Ovary (tissue), 9 donors: ENCODE data around the gene IL1R1. TPM values are rescaled to one million over a fixed set of nuclear protein-coding genes. Genes with fewer than 3 reads are reported as not detected.
"Not testable (repeated sequence)": the region's sequence is repeated elsewhere in the genome, so short reads cannot be mapped to it uniquely, and the experiment has no call there.

Experiments used
- DNase-seq, 5 donors: peaks; one replicate each; pipeline ENCODE4 v3.0.0-alpha.2; 2019 to 2020
- H3K27ac ChIP-seq, 2 donors: fragments of 200-600 bp; one replicate each; pipeline versions ENCODE4 v1.5.1 to v1.8.0; 2019 to 2022
- H3K27me3 ChIP-seq: fragments of 200-600 bp; one replicate; pipeline ENCODE4 v1.8.0; 2022
- H3K36me3 ChIP-seq: fragments of 200-600 bp; sonication (generic); one replicate; pipeline ENCODE4 v1.5.1; 2019
- H3K4me1 ChIP-seq: one replicate; pipeline ENCODE4 v1.8.1; 2013; ENCODE audit warnings: mild to moderate bottlenecking, moderate library complexity; ENCODE audit not compliant: insufficient read depth
- H3K4me3 ChIP-seq: fragments of 200-600 bp; sonication (generic); one replicate; pipeline ENCODE4 v1.5.1; 2017
- H3K9me3 ChIP-seq, 2 donors: fragments of 200-600 bp in 1 of 2; sonication (generic) in 1 of 2; one replicate each; pipeline versions ENCODE4 v1.5.1 to v1.8.1; 2013 to 2019; ENCODE audit warnings: mild to moderate bottlenecking in 1 of 2, moderate library complexity in 1 of 2
- EP300 ChIP-seq: sonication (generic); formaldehyde crosslinking; IDR thresholded peaks from one replicate; pipeline ENCODE4 v1.6.1; 2017; ENCODE audit warnings: antibody characterized with exemption
- POLR2A ChIP-seq: fragments of 450-650 bp; IDR thresholded peaks from one replicate; pipeline ENCODE4 v1.6.1; 2017; ENCODE audit warnings: antibody characterized with exemption, mild to moderate bottlenecking, moderate library complexity
- WGBS, 3 donors: extraction: QIAGEN DNeasy Blood & Tissue Kit in 1 of 3; methylation state at CpG; one replicate each; pipeline versions ENCODE4 v1.1.5 to v1.1.7; 2013 to 2017; 5-methylcytosine and 5-hydroxymethylcytosine counted together
- intact Hi-C, 4 donors: fragments of 100-400 bp; cut with DNase I; formaldehyde crosslinking; loops; one replicate each; pipeline versions ENCODE4 v1.11.0 to v1.15.1; 2022 to 2023
- polyA plus RNA-seq, 2 donors: library from polyadenylated mRNA; stranded (reverse); fragments of 200-250 nt in 1 of 2; fragments of 350-450 nt in 1 of 2; fragmentation: Illumina TruSeq in 1 of 2; extraction: RNeasy Lipid Tissue Mini Kit (QIAGEN cat#74804) in 1 of 2; gene quantifications; one replicate each; pipeline ENCODE4 v1.2.3, GENCODE V29; 2013 to 2014
- total RNA-seq, 7 donors: library from RNA; depleted of rRNA in 2 of 7; stranded (reverse); fragments of >200 nt in 2 of 7; fragmentation: NEBNext Ultra II Directional in 3 of 7; extraction: Animal tissue kit (Norgen Biotek cat#: 25700) in 3 of 7; gene quantifications; one replicate each; pipeline versions ENCODE4 v1.1.0 to v1.2.4, GENCODE V29; 2016 to 2023
- TF ChIP-seq, protein P1 (sequence below), 3 donors: fragments of 450-650 bp in 2 of 3; fragments of 200-600 bp in 1 of 3; IDR thresholded peaks; one replicate each; pipeline versions ENCODE4 v1.5.1 to v1.8.0; 2016 to 2022; ENCODE audit warnings: antibody characterized with exemption in 3 of 3, mild to moderate bottlenecking in 1 of 3
- donor health status: DM: no; HTN: no; CAD: no; lungs with moderate emphysema.
- donor health status: DM: no; HTN: no; CAD: no.
- donor health status: Bipolar disorder and iron deficiency.
- donor health status: DM: yes; HTN: yes; CAD: no.
- donor health status: DM: no; HTN: no; CAD: no.
- donor health status: DM: yes; HTN: yes; CAD: no.

IL1R1 gene
- total and polyA plus RNA-seq, 9 donors = 6.5 to 142 (median 36.5) TPM

DNA sequence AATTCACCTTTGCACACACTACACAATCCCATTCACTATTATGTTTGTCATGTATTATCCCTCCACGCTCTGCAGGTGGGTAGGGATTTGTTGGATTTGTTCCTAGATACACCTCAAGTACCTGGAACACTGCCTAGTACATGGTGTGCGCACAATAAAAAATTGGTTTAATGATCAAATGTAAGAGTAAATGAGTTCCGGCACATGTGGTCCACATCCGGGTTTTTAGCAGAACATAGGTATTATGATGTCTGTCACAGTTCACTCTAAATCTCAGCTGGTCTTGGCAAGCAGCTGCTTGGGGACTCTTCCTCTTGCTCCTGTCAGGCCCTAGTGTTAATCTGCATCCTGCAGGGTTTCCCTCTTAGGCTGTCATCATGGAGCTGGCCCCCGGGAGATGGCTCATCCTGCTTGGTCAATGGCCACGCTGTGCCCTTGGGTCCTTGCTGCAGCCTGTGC is 21.8 kb upstream of the IL1R1 start:
- DNase-seq = no peak
- Histone ChIP-seq H3K9me3 (no peaks in the 10 kb centered on the region), H3K27ac (no peak overlapping the region), H3K4me1 (peaks cover 2% of the 10 kb centered on the region), H3K4me3 (no peak overlapping the region), H3K36me3 (no peaks in the 10 kb centered on the region), H3K27me3 (no peaks in the 10 kb centered on the region)
- WGBS, 3 donors = 92 to 96% (median 94%) methylated on average over 6 of the region's 6 CpGs
- intact Hi-C loops = no loop called here
- TF ChIP-seq EP300 = no peak
- no peak for TF ChIP-seq POLR2A
- TF ChIP-seq, protein P1, sequence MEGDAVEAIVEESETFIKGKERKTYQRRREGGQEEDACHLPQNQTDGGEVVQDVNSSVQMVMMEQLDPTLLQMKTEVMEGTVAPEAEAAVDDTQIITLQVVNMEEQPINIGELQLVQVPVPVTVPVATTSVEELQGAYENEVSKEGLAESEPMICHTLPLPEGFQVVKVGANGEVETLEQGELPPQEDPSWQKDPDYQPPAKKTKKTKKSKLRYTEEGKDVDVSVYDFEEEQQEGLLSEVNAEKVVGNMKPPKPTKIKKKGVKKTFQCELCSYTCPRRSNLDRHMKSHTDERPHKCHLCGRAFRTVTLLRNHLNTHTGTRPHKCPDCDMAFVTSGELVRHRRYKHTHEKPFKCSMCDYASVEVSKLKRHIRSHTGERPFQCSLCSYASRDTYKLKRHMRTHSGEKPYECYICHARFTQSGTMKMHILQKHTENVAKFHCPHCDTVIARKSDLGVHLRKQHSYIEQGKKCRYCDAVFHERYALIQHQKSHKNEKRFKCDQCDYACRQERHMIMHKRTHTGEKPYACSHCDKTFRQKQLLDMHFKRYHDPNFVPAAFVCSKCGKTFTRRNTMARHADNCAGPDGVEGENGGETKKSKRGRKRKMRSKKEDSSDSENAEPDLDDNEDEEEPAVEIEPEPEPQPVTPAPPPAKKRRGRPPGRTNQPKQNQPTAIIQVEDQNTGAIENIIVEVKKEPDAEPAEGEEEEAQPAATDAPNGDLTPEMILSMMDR (IDR thresholded peaks at IDR 0.05) = no peak

DNA sequence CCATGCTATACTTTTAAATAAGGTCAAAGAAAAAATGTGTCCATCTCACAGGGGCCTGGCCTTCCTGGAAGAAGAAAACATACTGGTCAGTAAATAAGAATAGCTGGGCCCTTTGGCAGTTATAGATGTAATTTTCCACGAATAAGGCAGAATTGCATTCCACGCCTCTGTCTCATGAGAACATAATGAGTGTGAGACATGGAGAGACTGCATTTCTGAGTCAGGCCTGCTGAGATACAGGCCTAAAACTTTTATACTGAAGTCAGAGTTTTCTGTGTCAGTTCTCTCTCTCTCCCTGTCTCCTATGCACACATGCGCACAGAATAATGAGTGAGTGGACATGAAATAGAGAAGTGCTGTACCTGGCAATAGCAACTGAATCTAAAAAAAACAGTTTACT is 20.4 kb upstream of the IL1R1 start:
- 50 to 77% (median 58%) methylated on average over 3 of the region's 3 CpGs for whole genome bisulfite sequencing, 3 donors
- intact Hi-C loops = no loop called here
- Histone ChIP-seq H3K4me1 (peaks cover 2% of the 10 kb centered on the region), H3K27ac (no peak overlapping the region), H3K36me3 (no peaks in the 10 kb centered on the region), H3K27me3 (no peaks in the 10 kb centered on the region), H3K9me3 (no peaks in the 10 kb centered on the region), H3K4me3 (no peak overlapping the region)
- no peak for DNase-seq
- TF ChIP-seq EP300 (no peak), POLR2A (no peak)
- TF ChIP-seq, protein P1 (IDR thresholded peaks at IDR 0.05) = no peak

DNA sequence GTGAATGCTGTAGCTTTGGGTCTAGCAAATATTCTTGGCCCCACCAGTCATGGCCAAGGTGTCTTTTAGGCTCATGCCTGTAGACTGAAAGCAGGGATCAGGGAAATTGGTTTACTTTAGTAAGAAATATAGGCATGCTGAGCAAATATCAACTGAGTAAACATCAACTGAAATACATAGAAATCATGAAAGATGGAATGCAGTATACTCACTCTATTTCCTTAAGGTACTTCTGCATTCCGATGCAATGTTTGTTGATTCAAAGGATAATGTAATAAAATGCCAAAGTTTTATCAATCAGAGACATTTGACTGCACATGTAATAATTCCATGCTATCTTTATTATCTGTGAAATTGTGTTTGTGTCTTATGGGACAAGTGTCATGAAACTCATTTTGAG is 19.6 kb upstream of the IL1R1 start:
- Histone ChIP-seq H3K4me1 (no peaks in the 10 kb centered on the region), H3K36me3 (no peaks in the 10 kb centered on the region), H3K9me3 (no peaks in the 10 kb centered on the region), H3K27ac (no peak overlapping the region), H3K4me3 (no peak overlapping the region), H3K27me3 (no peaks in the 10 kb centered on the region)
- 50 to 92% (median 91%) methylated on average over 1 of the region's 1 CpG for WGBS, 3 donors
- intact Hi-C loops = no loop called here
- DNase-seq = no peak
- TF ChIP-seq, protein P1 (IDR thresholded peaks at IDR 0.05) = no peak
- TF ChIP-seq EP300 (no peak), POLR2A (no peak)

DNA sequence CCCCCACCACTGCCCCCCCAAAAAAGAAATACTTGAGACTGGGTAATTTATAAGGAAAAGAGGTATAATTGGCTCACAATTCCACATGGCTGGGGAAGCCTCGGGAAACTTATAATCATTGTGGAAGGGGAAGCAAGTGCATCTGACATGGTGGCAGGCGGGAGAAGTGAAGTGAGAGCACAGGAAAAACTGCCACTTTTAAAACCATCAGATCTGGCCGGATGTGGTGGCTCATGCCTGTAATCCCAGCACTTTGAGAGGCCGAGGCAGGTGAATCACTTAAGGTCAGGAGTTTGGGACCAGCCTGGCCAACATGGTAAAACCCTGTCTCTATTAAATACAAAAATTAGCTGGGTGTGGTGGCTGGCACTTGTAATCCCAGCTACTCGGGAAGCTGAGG is 18.1 kb upstream of the IL1R1 start:
- H3K36me3 ChIP-seq, H3K4me1 ChIP-seq, H3K27me3 ChIP-seq, intact Hi-C loops, H3K4me3 ChIP-seq, H3K27ac ChIP-seq, DNase-seq, H3K9me3 ChIP-seq: not testable (repeated sequence)
- WGBS, 3 donors = 78 to 95% (median 85%) methylated on average over 5 of the region's 5 CpGs

DNA sequence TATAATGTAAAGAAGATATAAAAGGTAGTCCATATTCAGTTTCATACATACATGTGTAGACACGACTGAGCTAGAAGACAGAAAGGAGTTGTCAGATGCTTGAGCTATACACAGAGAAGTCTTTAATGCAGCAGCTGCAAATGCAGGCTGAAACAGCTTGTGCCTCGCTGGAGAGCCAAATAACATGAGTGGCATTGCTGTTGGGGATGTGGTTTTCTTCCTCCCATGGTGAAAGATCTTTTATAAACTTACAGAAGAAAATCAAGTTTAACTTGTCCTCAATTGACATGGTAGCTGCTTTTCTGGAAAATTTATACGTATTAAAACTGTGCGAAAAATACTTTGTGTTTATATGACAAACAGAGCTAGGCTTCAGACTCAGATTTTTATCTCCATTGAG is 16.4 kb upstream of the IL1R1 start:
- intact Hi-C loops = no loop called here
- WGBS, 3 donors = 92 to 94% (median 93%) methylated on average over 4 of the region's 4 CpGs
- TF ChIP-seq EP300 (no peak), POLR2A (no peak)
- TF ChIP-seq, protein P1 (IDR thresholded peaks at IDR 0.05) = no peak
- H3K4me3 ChIP-seq = no peak overlapping the region
- no peaks in the 10 kb centered on the region for H3K4me1 ChIP-seq
- no peak for DNase-seq
- no peaks in the 10 kb centered on the region for H3K36me3 ChIP-seq
- no peak overlapping the region for H3K27ac ChIP-seq
- H3K27me3 ChIP-seq = no peaks in the 10 kb centered on the region
- H3K9me3 ChIP-seq = no peaks in the 10 kb centered on the region
